GM19463 (cell line): ENCODE measurements around the gene CDK5R2.
A peak's percentile ranks its signal among the peaks of the same experiment; 100 is the strongest.
"Not testable (repeated sequence)": the region's sequence is repeated elsewhere in the genome, so short reads cannot be mapped to it uniquely, and the experiment has no call there.

Experiments used
- ATAC-seq: cut with Tn5 transposase; IDR thresholded peaks from one replicate; pipeline ENCODE4 v1.9.1; 2021; ENCODE audit warnings: mild to moderate bottlenecking, moderate library complexity; ENCODE audit not compliant: unreplicated experiment

The CDK5R2 gene

DNA sequence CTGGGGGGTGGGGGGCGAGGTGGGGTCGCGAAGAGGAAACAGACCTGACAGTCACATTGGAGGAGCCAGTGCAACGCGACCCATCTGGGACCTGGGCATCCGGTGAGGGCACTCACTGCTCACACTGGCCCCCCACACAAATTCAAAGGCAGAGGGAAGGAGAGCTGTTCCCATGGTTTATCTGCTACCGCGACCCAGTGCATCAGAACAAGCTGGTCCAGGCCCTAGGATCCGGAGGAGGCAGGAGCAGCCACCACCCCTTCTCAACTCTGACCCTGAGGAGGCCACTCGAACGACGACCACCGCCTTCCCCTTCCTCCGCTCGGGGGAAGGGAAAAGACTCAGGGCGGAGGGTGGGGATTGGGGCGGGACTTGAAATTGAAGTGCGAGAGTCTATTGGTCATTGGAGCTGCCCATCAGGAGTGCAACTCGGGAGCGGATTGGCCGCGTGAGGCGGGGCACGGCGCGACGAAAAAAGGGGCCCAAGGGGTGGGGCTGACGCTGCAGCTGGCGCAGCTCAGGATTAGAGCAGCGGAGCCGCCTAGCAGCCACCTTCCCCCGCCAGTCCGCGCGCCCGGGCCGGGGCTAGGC, at the start of gene CDK5R2:
CDK5R2 (plus strand) TSS at position 526 of the 591 bp plus-strand sequence. CDS start 155 bp downstream, outside the sequence.
- peak; percentile 98 for ATAC-seq

DNA sequence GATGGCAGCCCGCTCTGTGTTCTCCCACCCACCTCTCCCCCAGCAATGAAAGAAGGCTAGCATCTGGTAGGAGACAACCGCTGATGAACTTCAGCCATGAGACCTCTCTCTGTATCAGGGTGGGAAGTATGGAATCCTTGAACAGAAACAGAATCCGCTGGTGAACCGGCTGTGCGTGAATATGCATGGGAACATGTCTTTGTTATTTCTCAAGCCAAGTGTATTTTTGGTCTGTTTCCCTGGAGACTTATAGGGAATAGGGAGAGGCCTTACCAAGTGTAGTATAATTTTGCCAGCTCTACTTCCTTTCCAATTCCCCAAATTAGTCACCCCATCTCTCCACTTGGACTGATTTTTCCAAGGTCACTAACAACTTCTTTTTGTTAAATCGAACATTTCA, 48.7 kb upstream of the CDK5R2 start:
- no peak for ATAC-seq

GRCh38 chr2:218920504-218920903, 39.0 kb upstream of the CDK5R2 start:
- no peak for ATAC-seq

GRCh38 chr2:218924757-218925156, 34.7 kb upstream of the CDK5R2 start:
- ATAC-seq: no peak

DNA sequence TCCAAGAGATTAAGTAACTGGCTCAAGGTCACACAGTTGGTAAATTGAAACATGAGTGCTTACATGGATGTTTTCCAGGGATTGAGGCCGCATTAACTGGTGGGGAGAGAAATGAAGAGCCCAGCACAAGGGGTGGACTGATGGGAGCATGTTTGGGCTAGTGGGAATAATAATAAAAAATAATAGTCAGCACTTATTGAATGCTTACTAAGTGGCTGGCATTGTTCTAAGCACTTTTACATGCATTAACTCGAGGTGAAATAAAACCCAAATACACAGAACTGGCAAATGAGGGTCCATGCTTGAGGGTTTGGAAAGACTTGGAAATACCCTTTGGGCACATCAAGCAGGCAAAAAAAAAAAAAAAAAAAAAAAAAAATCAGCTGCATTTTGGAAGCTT, 34.0 kb upstream of the CDK5R2 start:
- ATAC-seq: no peak

- ATAC-seq: no peak
These were observed 32.0 kb upstream of the CDK5R2 start for GRCh38 chr2:218927422-218927821.

- no peak for ATAC-seq
These were observed 31.6 kb upstream of the CDK5R2 start for GRCh38 chr2:218927876-218928275.

DNA sequence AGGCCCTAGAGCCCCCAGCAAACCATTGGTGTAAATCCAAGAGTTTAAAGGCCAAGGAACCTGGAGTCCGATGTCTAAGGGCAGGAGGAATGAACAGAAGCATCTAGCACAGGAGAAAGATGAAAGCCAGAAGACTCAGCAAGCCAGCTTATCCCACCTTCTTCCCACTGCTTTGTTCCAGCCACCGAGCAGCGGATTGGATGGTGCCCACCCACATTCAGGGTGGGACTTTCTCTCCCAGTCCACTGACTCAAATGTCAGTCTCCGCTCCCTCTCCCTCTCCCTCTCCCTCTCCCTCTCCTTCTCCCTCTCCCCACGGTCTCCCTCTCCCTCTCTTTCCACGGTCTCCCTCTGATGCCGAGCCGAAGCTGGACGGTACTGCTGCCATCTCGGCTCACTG, 29.0 kb upstream of the CDK5R2 start:
- ATAC-seq: not testable (repeated sequence)

DNA sequence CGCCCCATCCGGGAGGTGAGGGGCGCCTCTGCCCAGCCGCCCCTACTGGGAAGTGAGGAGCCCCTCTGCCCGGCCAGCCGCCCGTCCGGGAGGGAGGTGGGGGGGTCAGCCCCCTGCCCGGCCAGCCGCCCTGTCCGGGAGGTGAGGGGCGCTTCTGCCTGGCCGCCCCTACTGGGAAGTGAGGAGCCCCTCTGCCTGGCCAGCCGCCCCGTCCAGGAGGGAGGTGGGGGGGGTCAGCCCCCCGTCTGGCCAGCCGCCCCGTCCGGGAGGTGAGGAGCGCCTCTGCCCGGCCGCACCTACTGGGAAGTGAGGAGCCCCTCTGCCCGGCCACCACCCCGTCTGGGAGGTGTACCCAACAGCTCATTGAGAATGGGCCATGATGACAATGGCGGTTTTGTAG, 27.7 kb upstream of the CDK5R2 start:
- not testable (repeated sequence) for ATAC-seq

- no peak for ATAC-seq
These were observed 14.6 kb upstream of the CDK5R2 start for GRCh38 chr2:218944759-218945404.

DNA sequence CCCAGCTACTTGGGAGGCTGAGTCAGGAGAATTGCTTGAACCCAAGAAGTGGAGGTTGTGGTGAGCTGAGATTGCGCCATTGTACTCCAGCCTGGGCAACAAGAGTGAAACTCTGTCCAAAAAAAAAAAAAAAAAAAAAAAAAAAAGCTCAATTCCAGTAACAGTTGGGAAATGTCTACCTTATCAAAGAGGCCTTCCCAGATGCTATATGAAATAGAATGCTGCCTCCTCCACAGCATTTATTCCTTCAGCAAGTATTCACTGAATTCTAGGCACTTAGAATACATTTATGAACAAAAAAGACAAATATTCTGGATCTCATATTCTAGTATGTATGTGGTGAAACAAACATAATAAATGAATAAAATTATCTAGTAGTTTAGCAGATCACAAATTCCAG, 12.8 kb upstream of the CDK5R2 start:
- no peak for ATAC-seq

- no peak for ATAC-seq
These were observed 7.3 kb upstream of the CDK5R2 start for GRCh38 chr2:218952160-218952559.

DNA sequence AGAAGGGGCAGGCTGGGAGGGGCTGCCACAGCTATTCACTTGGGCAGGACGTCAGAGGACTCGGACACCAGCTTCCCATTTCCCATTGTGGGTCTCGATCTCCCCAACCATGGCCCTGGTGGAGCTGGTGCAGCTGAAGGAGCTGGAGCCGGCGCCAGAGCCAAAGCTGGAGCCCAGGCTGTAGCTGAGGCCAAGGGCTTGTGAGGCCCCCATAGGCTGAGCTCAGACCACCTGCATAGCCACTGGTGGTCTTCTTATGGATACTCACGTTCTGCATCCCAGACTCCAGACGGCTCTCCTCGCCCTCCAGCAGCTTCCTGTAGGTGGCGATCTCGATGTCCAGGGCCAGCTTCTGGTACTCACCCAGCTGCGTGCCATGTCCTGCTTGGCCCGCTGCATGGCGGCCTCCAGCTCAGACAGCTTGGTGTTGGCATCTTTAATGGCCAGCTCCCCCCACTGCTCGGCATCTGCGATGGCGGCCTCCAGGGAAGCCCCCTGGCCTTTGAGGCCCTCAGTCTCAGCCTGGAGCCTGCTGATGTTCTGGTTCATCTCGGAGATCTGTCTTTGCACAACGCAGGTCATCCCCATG, 6.0 kb upstream of the CDK5R2 start:
- no peak for ATAC-seq

DNA sequence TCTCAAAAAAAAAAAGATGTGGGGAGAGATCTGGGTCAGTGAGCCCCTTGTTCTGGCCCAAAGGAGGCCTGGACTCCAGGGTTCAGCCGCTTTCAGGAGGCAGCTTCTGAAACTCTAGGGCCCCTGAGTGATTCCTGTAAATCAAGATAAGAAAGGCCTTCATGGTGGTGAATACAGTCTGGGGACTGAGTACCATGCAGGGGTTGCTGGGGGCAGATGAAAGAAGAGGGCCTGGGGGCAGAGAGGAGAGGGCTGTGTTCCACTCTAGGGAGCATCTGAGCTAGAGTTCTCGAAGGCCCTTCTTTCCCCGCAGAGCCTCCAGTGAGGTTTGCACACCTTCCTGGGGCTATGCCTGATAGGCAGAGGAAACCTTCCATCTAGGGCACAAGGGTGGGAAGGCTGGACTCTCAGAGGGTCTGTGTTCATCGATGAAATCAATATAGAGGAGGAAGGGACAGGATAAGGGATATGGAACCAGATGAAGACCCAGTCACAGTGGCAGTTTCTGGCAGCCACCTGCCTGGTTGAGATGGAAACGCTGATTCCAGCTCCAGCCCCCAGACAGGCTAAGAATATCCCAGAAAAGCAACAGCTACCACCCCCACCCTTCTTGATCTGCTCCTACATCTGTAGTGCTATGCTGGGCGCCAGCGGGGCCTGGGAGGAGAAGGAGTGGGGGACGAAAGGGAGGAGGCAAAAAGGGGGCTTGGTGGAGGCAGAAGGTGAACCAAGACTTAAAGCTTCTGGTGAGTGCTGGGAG, 4.7 kb upstream of the CDK5R2 start:
- ATAC-seq: no peak

DNA sequence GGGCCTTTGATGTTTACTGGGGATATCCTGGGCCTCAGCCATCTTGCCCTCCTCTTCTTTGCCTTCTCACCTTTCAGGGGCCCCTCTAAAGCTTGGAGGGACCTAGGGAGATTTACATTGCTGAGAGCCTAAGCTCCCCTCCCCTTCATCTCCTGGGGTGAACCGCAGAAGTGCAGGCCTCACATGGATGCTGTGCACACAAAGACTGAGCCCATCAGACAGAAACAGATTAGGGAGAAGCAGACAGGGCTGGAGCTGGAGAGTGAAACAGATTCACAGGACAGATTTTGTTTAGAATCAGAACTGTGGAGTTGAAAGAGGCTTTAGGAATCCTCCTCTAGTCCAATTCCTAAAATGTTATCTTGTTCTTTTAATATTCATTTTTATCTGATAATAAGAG, 3.4 kb upstream of the CDK5R2 start:
- ATAC-seq: no peak

DNA sequence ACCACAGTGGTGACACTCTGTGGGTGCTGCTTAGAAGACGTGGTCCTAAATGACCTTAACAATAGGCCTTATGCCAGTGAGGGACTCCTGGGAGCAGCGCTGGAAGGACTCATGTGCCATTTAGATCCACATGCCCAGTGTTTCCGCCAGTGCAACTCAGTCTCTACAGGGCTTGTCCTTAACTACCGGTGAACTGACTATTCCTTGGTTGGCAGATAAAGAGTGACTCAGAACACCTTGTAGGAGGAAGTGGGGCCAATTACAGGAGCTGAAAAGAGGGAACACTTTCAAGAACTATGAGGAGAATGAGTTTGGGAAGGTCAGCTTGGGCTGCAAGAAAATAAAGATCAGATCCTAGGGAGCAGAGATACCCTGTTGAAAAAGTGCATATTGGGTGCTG, 1.8 kb upstream of the CDK5R2 start:
- no peak for ATAC-seq

- ATAC-seq: no peak
These were observed 1.2 kb upstream of the CDK5R2 start for GRCh38 chr2:218958276-218958675.

- ATAC-seq: no peak
These were observed 369 bp downstream of the CDK5R2 start for GRCh38 chr2:218959761-218960308.

- ATAC-seq: no peak
These were observed 1.1 kb downstream of the CDK5R2 start for GRCh38 chr2:218960309-218961165.

DNA sequence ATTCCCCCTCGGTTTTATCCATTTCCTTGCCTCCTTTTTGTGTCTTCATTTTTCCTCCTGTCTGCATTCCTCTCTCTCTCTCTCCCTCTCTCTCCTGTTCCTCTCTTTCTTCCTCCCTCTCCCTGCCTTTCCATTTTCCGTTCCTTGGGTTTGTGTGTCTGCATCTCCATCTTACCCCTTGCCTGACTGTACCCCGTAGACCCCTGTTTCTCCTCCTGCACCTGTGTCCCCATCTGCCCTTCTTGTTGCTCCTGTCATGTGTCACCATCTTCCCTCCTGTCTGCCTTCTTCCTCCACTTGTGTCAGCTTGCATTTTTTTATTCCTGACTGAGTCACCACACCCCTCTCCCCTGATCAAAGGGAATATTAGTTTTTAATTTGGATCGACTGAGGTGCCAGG, 1.8 kb downstream of the CDK5R2 start:
- ATAC-seq: no peak
